NCI-H510A (cell line): ENCODE data around the gene CACUL1.

ENCODE experiments used
- DNase-seq: peaks from one replicate; lab custom pipeline; 2025; lab: John Stamatoyannopoulos, UW

Gene CACUL1

DNA sequence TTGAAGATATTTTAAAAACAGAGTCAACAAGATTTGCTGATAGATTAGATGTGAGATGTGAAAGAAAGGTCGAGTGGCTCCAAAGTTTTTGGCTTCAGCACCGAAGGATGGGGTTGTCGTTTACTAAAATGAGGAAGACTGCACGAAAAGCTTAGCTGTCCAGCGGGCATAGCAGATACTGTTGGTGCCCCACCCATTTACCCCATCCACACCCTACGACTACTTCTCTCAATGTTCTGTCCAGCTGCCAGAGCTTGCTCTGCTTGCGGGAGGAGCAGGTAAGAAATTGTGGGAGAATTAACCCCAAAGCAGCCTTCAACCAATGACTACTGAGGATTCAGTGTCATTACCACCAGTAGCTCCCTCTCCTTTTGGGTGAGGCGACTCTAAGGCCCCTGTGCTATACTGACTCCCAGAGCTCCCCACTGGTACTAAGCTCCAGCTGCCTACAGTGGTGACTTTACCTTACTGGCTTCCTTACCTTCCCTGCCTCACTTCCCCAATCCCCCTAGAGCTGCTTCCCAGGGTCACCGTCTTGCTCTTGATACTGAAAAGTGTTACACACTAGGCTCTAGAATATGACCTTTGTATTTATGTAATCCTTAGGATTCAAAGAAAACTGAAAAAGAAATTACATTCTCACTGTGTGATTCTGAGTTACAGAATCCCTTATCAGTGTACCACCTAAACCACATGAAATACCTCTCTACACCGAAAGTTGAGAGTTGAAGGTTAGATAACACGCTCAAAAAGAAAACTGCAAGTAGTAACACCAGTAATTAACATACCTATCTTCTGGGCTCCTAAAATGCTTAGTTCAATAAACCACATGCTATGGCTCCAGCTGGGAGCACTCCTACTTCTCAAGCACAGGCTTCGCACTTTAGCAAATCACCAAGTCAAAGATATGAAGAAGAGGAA, 22.3 kb downstream of the CACUL1 start:
- no peak for DNase-seq

DNA sequence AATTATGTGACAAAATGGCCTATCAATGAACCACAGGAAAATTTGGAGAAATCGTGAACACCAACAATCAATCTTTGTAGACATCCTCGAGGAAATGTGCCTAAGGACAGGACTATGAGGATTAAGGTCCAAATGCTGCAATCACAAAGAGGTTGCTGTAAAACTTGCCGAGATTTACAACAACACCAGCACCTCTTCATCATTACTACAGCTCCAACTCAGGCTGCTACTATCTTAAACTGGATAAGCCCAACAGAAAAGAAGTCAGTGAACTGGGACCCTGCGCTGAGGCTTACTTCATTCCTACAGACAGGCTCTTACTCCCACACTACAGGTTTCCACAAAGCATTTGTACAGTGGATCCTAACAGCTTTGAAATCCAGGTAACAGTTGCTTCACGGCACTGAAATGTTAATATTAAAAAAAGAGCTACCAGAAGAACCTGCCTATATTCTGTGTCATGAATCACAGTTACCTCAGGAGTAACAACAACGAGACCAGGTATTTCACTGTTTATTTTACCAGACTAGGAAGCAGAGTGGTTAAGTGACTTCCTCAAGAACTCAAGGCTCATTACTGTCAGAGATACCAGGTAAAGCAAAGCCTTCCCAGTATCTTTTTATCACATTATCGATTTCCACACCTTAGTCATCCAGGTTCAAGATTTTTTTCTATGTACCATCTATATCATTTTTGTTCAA, 23.9 kb downstream of the CACUL1 start:
- DNase-seq, result no peak

DNA sequence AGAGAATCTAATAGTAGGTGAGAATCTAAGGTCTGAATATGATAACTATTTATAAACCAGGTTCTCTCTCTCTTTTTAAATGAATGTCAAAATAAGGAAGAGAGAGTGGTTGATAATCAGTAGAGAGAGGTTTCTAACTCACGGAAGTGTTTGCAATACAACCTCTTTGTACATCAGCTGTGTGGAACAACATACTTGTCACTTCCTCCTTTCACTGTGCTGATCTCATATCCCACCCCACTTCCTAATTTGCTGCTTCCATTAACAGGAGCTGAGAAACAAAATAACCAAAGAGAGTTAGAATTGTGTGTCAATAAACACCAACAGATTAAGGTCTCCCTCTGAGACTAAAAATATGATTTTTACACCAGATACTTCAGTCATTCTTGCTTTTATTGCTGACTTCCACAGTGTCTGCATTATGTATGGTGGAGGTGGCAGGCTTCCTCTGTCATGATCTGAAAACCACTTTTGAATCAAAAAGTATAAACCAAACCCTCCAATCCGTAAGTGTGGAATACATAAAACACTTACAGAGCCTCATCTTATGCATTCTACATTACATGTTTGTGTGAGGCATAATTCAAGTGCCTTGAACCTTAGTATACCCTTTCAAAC, 25.0 kb downstream of the CACUL1 start:
- DNase-seq, result no peak

DNA sequence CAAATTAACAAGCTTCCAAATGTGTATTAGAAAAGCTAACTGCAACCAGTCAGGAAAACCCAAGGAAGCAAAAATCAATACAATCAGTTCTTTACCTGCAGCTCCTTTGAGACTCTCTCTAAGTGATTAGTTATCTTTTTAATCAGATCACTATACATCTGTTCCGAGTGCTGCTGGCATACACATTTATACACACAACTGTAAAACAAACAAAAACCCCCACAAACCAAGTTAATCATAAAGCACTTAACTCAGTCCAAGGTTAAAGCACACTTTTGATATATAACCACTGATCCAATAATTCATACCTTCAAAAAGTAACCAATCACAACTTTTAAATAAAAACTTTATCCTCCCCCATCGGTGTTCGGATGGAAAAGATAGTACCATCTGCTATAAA, 25.6 kb downstream of the CACUL1 start:
- DNase-seq, result no peak

DNA sequence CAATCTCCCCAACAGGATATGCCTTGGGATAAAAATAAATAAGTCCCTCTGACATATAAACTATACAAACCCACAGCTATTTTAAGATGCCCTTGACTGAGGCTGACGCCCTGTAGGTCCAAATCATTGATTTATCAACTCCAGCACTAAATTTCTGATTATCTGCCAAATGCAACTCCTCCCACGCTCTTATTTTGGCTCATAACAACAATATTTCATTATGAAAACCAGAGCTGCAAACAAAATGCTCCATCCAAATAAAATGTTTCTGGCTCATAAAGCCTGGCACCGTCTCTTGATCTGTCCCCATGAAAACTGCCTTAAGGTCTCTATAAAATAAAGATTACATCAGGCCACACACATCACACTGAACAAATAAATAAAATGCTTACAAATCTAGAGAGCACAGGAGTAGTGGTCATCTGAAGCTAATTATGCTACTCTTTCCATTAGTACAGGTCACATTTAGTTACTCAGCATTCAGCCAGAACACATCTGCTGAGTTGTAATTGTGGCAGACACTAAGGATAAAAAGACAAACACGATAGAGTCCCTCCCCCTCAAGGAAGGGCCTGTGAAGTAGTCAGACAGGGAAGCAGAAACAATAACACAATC, 28.8 kb downstream of the CACUL1 start:
- DNase-seq, result no peak

DNA sequence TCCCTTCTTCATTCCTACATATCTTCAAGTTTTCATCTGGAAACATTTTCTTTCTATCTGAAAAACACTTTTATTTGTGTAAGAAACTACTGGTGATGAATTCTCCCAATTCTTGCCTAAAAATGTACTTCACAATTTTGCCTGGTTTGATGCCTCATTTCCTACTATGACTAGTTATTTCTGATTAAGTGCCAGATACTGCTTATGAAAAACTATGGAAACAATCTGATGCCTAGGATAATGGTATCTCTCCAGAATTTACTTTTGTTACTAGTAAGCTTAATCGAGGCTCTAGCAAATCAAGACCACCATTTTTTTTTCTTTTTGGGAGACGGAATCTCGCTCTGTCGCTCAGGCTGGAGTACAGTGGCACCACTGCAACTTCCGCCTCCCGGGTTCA, 31.3 kb downstream of the CACUL1 start:
- DNase-seq, result no peak

DNA sequence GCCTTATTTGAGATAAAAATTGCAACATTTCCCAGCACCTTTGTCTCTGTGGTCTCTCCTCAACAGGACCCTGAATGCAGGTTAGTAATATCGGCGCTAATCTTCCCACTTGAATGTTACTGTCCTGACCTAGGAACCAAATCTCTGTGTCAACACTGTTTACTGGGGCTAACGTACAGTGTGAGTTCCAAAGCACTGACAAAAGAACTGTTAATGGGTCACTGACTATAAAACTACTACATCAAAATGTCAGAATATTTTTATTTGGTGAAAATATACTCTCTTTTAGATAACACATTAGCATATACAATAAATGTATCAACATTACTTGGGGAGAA, 33.3 kb downstream of the CACUL1 start:
- no peak for DNase-seq

DNA sequence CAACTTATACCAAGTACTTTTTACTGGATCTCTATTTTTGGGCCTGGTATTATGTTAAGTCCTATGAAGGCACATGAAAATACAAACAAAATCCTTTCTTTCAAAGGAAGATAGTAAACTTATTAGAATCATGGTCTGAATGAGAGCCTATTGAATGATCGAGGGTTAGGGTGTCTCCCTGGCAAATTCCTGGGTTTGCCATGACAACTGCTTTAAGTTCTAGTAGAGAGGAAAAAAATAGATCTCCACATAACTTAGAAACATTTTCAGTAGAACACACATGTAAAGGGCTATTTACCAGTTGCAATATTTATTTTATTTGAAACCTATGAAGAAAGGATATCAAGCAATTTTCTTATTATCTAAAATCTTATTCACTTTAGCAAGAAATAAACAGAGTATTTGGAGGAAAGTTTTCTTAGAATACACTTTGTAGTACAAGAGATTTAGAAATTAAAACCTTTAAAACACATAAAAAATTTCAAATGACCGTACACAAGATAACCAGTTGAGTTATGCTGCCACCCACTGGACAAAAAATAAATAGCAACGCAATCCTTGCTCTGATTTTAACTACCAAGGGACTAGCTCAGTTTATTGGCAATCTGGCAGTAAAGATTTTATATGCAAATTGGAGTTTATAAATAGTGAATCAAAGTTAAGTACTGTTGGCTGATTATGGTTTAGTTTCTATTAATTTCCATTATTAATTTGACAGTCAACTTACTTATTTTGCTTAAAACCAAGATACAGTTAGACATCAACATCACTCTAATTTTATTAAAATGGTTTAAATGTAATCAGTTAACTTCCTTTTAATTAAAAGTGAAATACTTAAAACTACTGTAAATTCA, 33.9 kb downstream of the CACUL1 start:
- DNase-seq, result no peak

DNA sequence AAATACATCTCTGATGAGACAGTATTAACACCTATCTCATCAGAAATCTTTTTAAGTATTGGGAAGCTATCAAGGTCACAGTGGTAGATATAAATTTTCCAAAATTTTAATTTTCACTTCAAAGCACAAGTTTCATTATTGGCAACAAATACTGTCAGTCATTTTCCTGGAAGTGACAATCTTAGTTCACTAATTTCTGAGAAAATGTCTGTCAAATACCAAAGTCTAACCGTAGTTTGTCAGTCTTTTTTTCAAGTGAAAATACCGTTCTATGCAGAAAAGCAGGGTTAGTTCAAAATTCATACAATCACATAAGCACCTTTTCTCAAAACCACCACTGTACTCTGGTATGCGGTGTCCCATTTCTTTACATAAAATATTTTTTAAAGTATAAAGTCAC, 40.4 kb downstream of the CACUL1 start:
- DNase-seq, result no peak

DNA sequence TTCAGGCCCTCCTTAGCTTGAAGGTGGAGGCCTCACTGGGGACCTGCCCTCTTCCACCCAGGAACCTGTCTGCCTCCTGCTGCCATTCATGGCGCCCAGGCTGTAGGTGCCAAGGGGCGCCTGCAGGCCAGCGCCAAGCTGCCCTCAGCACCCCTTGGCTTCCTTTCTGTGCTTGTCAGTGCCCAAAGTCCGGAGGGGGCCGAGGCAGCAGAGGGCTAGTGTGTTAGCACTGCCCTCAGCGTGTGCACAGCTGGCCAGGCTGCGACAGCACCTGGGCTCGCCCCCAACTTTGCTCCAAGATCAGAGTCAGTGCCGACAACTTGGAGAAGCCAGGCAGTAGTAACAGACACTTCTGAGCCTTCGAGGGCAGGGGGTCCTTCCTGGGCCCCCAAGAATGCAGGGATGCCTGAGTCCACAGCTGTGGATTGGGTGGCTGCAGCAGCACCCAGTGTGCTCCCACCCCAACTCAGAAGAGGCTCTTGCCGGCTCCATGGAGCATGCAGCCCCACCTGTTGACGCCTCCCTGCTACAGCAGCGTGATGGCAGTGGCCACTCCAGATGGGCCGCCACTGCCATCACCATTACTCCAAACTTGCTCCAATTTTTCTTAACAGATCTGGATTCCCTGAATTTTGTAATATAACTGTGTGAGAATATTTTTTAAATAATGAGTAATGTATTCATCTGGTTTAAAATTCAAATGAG, 41.7 kb downstream of the CACUL1 start:
- no peak for DNase-seq

DNA sequence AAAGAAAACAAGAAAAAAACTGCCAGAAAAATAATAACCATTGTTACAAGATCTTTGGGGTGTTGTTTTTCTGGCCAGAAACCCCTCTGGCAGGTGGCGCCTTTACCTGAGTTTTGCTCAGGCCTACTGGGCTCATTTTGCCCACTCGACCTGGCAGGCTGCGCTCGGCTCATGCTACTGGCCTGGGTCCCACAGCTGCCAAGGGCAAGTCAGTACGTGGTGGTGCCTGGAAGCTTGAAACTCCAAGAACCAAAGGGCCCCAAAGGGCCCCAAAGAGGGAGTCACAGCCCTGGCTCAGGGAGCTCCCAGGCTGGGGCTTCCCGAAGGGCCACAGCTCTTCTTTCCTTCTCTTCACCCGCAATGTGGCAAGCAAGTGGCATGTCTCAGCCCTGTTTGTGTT, 42.7 kb downstream of the CACUL1 start:
- DNase-seq, result no peak

DNA sequence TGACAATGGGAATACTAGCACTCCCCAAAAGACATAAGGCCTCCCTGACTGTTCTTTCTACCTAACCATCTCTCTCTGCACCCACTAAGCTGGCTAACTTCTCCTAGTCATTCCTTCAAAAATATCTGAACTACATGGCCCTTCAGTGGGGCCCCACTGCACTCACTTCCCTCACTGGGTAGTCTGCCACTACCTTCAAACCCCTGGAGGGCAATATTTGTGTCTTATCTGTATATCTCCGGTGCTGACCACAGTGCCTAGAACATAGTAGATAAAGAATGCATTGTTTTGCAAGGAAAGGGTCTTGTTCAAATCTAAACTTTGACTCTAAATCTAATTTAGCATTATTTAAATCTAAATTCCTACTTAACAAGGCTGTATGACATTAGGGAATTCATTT, 44.3 kb downstream of the CACUL1 start:
- no peak for DNase-seq

DNA sequence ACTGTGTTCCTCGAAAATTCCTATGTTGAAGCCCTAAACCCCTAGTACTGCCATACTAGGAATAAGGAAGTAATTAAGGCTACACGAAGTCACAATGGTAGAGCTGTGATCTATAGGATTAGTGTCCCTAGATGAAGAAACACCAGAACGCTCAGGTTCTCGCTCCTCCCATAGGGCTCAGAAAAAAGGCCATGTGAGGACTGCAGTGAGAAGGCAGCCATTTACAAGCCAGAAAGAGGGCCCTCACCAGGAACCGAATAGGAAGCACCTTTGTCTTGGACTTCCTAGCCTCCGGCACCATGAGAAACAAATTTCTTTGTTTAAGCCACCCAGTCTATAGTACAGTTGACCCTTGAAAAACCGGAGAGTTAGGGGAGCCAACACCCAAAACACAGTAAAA, 46.2 kb downstream of the CACUL1 start:
- no peak for DNase-seq

DNA sequence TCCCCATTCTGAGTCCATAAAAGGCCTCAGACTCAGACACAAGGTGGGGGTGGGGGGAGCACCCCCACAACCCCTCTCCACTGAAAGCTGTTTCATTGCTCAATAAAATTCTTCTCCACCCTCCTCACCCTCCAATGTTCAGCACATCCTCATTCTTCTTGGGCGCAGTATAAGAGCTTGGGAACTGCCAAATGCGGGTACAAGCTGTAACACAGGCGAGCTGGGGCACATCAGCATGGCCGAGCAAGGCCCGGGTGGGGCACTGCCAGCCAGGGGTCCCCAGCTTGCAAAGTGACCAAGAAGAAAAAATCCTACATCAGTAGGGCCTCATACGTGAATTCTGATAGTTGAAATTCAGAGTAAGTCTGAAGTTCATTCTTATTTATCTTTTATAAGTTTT, 50.1 kb downstream of the CACUL1 start:
- DNase-seq, result no peak

DNA sequence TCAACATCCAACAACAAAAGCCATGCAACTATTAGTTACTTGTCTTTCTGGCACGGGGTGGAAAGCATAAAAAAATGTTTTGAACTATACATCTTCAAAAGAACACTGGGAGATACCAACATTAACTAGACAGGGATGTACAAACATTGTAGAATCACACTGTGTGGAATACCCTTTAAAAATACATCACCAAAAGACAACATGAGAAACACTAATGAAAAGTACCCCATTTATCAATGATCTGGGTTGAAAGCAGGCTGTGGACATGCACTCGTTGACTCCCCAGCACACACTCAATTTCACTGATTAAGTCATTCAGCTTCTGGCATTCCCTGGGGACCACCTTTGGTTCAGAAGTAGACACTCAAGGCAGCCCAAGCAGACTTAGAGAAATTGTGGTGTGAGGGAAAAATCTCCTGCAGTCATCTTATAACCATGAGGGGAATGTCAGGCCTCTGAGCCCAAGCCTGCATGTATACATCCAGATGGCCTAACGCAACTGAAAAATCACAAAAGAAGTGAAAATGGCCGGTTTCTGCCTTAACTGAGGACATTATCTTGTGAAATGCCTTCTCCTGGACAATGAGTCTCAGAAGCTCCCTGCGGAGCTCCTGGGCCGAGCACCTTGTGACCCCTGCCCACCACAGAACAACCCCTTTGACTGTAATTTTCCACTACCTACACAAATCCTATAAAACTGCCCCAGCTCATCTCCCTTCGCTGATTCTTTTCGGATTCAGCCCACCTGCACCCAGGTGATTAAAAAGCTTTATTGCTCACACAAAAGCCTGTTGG, 53.0 kb downstream of the CACUL1 start:
- DNase-seq, result no peak

DNA sequence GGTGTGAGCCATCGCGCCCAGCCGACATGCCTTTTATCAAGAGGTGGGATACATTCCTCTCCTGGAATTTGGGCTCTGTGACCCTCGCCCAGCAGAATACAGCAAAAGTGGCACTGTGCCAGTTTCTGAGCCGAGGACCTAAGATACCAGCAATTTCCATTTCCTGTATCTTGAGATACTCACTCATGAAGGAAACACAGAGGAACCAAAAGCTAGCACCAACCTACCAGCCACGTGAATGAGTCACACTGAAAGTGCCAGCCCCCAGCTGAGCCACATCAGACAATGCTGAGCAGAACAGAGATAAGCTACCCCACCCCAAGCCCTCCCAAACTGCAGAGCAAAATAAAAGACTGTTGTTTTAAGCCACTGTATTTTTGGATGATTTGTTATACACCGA, 56.3 kb downstream of the CACUL1 start:
- DNase-seq, result no peak

DNA sequence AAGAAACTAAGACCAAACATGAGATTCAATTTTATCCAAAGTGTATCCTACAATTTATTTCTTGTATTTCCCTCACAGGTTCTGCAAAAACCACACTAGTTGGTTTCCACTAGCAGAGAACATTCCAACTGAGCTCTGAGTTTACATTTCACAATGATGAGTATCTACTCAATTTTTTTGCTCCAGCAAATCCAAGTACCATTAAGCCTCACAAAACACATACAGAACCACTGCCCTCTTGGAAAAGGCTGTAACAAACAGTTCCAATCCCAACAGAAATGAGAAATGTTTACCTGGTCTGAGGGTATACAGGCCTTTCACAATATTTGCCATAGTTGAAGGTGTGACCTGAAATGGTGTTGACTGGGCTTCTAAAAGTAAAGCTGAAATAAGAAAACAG, 59.9 kb downstream of the CACUL1 start:
- no peak for DNase-seq

DNA sequence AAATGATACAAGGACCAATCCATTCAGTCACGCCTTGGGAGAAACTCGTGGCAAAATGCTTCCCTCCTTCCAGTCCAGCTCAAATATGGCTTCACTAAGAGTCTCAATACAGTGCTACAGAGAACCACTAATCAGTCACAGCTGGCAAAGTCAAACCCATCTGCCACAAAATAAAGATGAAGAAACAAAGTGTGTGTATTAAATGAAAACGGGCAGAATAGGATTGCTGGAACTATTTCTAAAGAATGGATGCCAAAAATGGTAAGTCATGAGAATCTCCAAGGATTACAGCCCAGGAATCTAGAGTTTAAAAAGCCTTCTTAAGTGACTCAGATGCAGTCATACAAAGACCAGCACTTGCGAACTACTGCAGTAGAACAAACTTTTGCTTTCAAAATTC, 61.9 kb downstream of the CACUL1 start:
- no peak for DNase-seq

DNA sequence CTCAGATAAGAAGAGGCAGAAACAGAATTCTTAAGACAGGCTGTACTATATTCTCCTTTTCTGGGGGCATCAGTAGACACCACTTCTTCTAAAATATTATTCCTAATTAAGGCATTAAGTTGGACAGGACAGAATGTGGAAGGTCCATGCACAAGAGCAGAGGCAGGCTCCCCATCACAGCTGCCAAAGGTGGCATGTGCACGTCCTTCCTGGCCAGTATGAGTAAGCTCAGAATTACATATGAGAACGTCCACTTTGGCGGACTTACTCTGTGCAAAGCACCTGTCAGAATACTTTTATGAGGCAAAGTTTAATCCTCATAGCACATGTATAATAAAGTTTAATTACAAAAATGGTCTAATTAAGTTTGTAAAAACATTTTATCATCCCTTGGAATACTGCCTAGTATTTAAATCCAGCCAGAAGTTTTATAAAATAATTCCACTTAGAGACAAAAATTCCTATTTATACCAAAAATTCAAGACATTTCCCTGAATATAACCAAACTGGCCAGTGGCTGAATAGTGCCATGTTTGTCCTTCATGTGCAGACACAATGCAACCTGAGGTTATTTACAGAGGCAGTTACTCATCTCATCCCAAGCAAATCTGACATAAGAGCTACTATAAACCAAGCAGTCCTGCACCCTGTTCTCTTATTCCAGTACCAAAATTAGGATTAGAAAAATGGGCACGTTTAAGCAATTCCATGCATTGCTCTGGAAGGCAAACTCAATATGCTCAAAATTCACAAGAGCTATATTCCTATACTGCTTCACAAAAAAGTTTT, 65.5 kb downstream of the CACUL1 start:
- no peak for DNase-seq

DNA sequence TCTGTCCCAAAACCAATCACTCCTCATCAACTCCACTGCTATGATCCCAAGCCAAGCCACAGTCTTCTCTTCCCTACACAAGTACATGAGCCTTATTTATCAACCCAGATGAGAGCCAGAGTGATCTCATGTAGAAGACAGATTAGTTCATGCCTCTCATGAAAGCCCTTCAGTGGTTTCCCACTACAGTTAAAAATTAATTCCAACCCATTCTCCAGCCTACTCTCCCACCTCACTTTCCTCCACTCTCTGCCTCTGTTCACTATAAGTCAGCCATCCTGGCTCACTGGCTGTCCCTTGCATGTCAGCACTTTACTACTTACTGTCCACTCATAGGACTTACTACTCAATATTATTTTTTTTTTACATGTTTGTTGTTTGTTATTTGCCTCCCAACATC, 67.3 kb downstream of the CACUL1 start:
- no peak for DNase-seq
